Activated CD4-positive, alpha-beta T cell treated with anti-CD3 and anti-CD28 coated beads, Interleukin-2, amount 50 U/mL, for 16 hours (primary cell): ENCODE data around the gene PTP4A2.
A peak's percentile ranks its signal among the peaks of the same experiment; 100 is the strongest.

Experiments used
- DNase-seq: peaks from one replicate; pipeline ENCODE4 v3.0.0-alpha.2; 2020

Gene PTP4A2

DNA sequence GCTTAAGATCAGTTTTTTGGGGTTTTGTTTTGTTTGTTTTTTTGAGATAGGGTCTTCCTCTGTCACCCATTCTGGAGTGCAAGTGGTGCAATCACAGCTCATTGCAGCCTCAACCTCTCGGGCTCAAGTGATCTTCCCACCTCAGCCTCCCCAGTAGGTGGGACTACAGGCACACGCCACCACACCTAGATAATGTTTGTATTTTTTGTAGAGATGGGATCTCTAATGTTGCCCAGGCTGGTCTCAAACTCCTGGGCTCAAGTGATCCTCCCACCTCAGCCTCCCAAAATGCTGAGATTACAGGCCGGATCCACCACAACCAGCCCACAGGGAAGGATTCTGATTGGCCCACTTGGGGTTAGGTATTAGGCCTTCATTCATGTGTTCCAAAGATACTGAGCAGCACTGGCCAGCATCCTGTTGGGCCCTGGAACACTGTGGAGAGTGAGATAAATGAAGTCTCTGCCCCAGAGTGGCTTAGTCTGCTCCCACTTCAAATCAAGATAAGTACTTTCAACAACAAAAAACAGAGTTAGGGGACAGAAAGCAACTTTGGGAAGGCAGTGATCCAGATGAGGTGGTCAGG lies 54.7 kb downstream of the PTP4A2 start:
- DNase-seq, result no peak

DNA sequence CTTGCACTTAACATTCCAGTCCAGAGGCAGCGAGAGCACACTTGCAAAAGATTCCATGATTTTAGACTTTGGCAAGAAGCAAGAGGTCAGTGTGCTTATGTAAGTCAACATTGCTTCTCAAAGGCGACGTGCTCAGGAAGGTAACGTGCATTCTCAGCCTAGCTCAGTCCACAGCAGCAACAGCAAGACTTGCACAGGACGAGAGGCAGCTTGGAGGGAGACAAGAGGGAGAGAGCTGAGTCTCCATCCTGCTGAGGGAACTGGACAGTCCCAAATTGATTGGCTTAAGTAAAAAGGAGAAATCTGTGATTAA lies 56.5 kb downstream of the PTP4A2 start:
- DNase-seq, result no peak

DNA sequence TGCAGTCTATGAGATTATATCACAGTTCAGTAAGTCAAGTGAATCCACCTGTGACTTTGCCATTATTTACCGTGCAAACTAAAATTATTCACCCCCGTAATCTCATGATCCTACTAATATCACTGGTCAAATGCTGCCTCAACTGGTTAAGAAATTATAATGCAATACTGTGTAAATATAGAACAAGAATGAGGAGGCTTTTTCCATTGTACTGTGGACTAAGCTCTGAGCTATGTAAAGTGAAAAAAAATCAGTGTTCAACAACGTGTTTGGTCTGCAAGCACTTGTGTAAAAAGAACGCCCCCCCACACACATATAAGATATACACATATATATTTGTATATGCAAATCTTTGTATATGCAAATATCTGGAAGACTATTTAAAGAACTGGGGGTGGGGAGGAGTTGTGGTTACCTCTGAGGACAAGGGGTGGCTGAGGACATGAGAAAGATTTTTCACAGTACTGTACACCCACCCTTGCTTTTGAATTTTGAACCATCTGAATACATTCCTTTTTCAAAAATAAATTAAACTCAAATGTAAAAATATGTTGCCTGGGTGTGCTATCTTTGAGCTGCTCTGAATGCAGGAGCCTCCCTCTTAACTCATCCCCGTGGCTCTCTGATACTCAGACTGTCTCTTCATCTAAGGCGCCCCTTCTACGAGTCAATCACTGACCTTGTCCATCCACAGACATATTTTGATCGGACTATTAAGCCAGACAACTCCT lies 57.0 kb downstream of the PTP4A2 start:
- no peak for DNase-seq

DNA sequence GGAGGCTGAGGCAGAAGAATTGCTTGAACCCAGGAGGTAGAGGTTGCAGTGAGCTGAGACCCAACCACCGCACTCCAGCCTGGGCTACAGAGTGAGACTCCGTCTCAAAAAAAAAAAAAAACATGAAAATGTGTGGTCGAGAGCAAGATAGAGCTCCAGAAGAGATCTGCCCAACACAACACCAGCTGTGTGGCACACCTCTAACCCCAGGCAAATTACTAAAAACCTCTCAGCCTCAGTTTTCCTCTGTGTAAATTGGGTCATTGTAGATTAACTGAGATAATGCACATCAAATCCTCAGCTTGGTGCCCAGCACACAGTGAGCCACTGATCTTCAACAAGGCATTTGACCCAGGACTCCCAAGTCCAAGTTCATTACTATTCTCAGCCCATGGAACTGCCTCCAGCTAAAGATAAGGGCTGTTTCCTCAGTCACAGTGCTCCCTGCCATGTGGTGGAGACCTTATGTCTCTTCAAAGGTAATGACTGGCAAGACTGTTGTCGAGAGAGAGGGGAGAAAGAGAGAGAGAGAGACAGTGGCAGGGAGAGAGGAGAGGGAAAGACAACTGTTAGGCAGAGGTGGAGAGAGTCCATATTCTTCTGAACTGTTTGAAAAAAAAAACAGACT lies 58.1 kb downstream of the PTP4A2 start:
- no peak for DNase-seq

DNA sequence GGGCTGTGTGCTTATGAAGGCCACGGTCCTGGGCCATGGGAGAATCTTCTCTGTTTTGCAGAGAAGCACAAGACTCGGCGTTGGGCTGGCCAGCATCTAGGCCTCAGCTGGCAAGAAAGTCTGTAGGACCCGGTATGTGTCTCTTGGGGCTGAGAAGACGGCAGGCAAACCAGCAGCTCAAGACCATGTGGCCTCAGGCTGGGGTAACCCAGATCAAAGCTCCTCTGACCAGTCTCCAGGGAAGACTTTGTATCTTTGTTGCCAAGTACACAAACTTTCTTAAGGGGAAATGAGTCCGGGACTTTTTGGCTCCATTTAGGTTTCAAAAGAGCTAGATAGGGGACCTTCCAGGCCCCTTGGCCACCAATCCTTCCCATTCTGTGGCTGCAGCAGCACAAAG lies 60.1 kb downstream of the PTP4A2 start:
- no peak for DNase-seq

DNA sequence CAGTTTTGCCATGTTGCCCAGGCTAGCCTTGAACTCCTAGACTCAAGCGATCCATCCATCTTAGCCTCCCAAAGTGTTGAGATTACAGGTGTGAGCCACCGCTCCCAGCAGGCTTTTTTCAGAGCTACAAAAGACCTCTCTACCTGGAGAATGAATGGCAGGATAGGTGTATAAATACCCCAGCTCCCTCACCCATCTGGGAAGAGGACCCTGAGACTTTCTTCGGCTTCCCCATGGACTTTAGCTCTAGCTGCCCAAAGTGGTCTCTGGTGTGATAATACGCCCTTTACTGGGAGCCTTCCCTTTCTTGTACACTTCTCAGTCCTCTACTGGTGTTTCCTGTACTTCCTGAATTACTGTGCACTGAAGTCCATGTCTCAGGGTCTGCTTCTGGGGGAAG lies 60.6 kb downstream of the PTP4A2 start:
- no peak for DNase-seq

DNA sequence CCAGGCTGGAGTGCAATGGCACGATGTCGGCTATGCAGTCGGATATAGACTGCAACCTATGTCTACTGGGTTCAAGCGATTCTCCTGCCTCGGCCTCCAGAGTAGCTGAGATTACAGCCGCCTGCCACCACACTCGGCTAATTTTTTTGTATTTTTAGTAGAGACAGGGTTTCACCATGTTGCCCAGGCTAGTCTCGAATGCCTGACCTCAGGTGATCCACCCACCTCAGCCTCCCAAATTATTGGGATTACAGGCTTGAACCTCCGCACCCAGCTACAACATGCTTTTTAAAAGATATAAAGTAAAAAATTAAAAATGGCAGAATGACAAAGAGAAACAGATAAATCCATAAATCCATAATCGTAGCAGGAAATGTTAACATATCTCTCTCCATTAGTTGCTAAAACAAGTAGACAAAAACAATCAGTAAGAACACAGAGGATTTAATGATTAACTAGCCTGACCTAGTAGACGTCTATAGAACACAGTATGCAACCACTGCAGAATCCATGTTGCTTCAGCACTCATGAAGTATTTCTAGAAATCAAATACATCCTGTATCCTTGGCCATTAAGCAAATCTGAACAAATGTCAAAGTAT lies 62.4 kb downstream of the PTP4A2 start:
- no peak for DNase-seq

DNA sequence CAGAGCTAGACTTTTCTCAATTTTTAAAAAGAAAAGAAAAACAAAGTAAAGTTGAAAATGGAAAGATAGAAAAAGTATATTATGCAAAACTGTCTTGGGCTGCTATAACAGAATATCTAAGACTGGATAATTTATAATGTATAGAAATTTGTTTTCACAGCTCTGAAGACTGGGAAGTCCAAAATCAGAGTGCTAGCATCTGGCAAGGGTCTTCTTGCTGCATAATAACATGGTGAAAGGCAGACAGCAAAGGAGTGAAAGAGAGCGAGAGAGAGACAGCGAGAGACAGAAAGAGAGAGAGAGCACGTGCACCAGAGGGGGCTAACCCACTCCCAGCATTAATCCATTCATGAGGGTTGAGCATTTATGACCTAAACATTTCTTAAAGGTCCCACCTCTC lies 63.2 kb downstream of the PTP4A2 start:
- no peak for DNase-seq

DNA sequence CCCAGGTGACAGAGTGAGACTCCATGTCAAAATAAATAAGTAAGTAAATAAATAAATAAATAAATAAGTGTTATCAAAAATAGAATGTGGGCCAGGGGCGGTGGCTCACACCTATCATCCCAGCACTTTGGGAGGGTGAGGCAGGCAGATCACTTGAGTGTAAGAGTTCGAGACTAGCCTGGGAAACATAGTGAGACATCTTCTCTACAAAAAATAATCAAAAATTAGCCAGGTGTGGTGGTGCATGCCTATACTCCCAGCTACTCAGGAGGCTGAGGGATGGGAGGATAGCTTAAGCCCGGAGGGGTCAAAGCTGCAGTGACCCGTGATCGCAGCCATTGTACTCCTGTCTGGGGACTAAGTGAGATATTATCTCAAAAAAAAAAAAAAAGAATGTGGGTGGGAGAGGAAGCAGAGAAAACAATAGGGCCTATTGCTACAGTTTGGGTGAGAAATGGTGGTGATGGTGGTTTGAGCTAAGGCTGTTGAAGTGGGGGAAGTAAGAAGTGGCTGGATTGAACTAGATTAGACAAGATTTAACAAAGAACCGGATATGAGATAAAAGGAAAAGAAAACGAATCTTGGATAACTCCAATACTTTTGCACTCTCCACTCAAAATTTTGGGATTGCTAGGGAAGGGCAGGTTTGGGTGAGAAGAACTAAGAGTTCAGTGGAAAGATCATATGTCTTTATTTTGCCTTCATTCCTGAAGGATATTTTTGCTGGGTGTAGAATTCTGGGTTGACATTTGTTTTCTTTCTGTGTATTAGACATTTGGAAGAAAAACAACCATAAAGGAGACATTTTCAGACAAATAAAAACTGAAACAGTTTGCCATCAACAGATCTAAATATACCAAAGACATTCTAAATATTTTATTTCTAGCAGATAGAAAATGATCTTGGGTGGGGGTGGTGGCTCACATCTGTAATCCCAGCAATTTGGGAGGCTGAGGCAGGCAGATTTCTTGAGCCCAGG lies 65.2 kb downstream of the PTP4A2 start:
- no peak for DNase-seq

DNA sequence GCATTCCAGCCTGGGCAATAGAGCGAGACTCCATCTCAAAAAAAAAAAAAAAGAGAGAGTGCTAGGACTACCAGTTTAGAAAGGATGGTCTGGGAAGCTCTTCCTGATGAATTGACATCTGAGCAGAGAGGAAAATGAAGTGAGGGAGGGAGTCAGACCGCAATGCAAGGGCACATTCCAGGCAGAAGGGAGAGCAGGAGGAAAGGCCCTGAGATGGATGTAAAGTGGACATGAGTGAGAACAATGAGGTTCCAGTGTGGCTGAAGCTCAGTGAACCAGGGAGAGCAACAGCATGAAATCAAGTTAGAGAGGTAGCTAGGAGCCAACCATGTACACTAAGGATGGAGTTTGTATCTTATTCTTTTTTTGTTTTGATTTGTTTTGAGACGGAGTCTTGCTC lies 66.5 kb downstream of the PTP4A2 start:
- DNase-seq, result no peak

DNA sequence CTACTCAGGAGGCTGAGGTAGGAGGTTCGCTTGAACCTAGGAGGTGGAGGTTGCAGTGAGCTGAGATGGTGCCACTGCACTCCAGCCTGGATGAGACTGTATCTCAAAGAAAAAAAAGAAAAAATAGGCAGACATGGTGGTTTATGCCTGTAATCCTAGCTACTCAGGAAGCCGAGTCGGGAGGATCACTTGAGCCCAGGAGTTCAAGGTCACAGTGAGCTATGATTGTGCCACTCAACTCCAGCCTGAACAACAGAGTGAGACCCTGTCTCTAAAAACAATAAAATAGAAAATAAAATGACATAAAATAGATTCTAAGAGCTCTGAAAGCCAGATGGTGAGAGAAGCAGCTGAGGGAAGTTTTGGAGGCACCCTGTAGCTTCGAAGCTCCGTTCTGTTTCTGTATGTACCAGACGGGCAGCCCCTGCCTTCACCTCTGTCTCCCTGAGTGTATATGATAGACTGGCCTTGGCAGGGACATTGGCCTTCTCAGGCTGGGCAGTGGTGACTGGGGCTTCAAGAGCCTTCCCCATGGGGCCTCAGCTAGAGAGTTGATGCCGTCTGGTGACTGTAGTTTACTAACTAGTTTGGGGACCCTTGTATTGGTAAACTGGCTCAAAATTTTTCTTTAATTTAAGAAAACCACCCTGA lies 68.0 kb downstream of the PTP4A2 start:
- no peak for DNase-seq

DNA sequence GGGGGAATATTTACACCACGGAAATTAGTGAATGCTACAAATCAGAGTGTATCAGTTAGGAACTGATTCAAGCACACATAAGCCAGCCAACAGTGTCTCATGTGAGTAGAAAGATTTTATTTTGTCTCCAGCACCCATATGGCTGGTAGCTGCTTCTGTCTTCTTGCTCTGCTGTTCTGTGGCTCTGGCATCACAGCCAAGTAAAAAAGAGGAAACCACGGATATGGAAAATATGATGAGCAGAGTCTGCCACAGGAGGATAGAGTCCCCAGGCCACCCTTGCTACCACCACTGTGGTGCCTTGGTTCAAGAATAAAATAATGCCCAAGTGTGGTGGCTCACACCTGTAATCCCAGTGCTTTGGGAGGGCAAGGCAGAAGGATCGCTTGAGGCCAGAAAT lies 68.7 kb downstream of the PTP4A2 start:
- DNase-seq, result no peak

DNA sequence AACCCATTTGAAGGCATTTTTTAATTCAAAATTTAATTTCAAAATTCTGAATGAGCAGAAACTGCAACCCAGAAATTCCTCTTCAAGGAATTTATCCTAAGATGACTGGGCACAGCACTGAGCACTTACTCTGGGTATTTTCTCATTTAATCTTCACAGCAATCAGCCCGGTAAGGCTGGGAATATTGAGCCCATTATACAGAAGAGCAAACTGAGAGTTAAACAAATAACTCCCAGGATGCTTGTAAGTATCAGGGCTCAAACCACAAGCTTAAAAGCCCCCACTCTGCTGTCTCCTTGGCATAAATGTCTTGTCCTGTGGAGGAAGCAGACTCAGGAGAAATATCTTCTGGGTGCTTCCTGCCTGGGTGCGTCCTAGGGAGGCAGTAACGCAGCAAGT lies 69.3 kb downstream of the PTP4A2 start:
- no peak for DNase-seq

DNA sequence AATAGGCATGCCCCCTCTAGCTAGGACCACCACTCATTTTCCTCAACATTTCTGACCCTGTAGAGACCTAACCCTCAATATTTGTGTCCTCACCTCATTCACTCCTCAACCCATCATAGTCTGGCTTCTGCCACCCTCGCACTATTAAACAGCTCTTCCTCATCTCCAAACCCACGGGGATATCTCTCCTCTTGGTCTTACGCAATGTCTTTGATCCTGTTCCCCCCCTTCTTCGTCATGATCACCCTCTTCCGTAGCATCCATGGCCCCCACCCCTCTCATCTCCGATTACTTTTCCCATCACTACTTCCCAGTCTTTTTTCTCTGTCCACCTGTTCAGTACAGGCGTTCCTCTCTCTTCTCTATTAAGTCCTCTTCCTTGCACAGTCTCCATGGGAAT lies 70.6 kb downstream of the PTP4A2 start:
- no peak for DNase-seq

DNA sequence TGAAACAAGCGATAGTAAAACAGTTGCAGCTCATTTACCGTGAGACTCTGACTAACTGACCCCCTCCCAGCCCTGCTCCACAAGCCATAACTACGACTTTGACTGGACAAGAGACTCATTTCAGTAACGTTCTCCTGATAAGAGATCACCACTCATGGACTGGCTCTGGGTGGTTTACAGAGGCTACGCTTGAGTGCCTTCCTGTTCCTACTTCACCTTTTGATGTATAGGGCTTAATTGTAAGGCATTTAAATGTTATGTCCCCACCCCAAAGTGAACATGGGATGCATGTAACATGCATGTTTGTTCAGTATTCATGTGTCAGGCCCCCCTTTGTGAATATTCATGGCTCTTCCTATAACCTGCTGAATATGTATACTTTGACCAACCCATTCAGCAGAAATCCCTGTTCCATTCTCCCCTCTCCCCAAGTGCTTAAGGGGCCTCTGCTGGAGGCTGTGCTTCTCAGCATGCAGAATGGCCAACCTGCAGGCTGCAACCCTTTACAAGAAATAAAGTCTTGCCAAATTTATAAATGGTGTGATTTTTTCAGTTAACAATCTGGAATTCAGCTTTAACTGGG lies 71.6 kb downstream of the PTP4A2 start:
- peak; percentile 32 for DNase-seq

DNA sequence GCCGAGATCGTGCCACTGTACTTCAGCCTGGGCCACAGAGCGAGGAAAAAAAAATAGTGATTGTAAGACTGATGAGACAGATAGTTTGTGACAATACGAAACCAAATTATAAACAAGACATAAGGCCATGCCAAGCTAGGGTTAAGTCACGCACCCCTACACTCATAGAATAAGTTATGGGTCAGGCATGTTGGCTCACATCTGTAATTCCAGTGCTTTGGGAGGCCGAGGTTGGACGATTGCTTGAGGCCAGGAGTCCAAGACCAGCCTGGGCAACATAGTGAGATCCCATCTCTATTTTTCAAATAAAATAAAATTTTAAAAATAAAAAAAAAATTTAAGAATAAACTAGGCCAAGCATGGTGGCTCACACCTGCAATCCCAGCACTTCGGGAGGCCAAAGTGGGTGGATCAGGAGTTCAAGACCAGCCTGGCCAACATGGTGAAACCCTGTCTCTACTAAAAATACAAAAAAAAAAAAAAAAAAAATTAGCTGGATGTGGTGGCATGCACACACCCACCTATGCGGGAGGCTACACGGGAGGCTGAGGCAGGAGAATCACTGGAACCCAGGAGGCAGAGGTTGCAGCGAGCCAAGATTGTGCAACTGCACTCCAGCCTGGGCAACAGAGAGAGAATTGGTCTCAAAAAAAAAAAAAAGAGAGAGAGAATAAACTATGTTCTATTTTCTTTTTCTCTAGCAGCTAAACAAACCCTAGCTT lies 72.3 kb downstream of the PTP4A2 start:
- DNase-seq, result no peak

DNA sequence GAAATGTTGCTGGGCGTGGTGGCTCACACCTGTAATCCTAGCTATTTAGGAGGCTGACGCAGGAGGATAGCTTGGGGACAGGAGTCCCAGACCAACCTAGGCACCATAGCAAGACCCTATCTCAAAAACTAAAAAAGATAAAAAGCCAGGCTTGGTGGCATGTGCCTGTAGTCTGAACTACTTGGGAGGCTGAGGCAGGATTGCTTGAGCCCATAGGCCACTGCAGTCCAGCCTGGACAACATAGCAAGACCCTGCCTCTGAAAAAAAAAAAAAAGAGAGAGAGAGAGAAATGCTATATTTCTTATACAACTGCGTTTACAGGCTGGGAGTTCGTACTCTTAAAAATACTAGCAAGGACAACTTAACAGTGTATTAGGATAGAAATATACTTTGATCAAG lies 76.1 kb downstream of the PTP4A2 start:
- no peak for DNase-seq

DNA sequence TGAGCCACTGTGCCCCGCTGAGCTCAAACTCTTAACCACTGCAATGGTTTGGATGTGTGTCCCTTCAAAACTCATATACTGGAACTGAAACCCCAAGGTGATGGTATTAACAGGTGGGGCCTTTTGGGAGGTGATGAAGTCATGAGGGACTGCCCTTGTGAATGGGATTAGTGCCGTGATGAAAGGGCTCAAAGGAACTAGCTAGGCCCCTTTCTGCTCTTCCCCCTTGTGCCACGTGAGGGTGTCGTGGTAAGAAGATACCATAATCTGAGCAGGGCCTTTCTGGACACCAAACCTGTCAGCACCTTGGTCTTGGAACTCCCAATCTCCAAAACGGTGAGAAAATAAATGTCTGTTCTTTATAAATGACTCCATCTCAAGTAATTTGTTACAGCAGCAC lies 76.8 kb downstream of the PTP4A2 start:
- no peak for DNase-seq

DNA sequence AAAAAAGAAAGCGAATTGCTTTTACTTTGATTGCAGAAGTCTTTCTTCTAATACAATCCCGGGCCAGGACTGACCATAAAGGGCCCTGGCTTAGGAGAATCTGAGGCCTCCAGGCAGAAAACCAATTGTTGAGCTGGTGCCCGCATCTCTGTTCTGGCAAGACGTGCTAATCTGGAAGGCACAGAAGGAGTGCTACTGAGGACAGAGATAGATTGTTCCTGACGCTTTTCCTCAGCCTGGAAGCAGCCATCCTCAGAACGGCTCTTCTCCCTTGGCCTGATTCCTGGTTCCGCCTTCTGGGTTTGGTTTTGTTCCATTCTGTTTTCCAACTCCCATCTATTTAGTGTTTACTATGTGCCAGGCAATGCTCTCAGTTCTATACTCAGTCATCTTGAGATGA lies 77.6 kb downstream of the PTP4A2 start:
- DNase-seq, result no peak

DNA sequence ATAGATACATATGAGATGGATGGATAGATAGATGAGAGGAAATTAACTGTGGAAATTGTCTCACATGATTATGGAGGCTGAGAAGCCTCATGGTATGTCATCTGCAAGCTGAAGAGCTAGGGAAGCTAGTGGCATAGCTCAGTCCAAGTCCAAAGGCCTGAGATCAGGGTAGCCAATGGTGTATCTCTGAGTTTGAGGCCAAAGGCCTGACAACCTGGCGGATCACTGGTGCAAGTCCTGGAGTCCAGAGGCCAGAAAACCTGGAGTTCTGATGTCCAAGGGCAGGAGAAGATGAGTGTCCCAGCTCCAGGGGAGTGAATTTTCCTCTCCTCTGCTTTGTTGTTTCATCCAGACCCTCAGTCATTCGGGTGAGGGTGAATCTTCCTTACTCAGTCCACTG lies 78.4 kb downstream of the PTP4A2 start:
- no peak for DNase-seq

DNA sequence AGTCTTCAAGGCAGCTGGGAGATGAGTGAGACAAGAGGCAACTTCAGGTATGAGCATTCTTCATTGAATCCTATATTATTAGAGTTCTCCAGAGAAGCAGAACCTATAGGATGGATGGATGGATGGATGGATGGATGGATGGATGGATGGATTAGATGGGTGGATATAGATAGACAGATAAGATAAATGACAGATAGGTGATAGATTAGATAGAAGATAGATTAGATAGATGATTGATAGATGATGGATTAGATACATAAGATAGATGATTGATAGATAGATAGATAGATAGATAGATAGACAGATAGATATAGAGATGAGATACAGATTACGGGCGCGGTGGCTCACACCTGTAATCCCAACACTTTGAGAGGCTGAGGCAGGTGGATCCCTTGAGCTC lies 79.1 kb downstream of the PTP4A2 start:
- DNase-seq, result no peak

DNA sequence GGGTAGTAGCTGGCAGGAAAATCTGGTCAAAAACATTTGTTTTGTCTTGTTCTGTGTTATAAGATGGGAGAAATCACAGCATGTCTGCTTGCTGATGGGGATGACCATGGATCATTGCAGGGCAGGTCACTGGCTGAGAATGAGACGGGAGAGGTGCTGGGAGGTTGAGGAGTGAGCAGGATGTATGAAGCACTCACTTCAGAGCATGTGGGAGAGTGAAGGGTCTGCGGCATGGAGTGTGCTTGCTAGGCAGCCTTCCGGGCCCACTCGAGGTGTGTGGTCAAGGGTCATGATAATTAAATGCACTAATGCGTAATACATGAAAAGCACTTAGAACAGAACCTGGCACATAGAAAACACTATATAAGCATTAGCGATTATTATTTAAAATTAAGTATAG lies 80.3 kb downstream of the PTP4A2 start:
- no peak for DNase-seq
